Stimulated activated CD8-positive, alpha-beta memory T cell treated with anti-CD3 and anti-CD28 coated beads, Interleukin-7, amount 100 ng/mL, for 48 hours (primary cell): Measurements from ENCODE around the gene GALM.
"Not testable (repeated sequence)": the region's sequence is repeated elsewhere in the genome, so short reads cannot be mapped to it uniquely, and the experiment has no call there.

Experiments used
- DNase-seq, 2 donors: peaks; one replicate each; pipeline ENCODE4 v3.0.0-alpha.2; 2020; ENCODE audit warnings: low read depth in 1 of 2; ENCODE audit errors: extremely low read depth in 1 of 2

GALM gene

GRCh38 chr2:38708900-38709566, 43.1 kb downstream of the GALM start:
- no peak for DNase-seq

GRCh38 chr2:38709567-38710194, 43.8 kb downstream of the GALM start:
- DNase-seq: no peak

GRCh38 chr2:38711558-38711957, 45.6 kb downstream of the GALM start:
- DNase-seq: no peak

- DNase-seq: no peak
These were observed 46.5 kb downstream of the GALM start for GRCh38 chr2:38712413-38712812.

- no peak for DNase-seq
These were observed 47.0 kb downstream of the GALM start for GRCh38 chr2:38712871-38713270.

- no peak for DNase-seq
These were observed 47.4 kb downstream of the GALM start for GRCh38 chr2:38713338-38713737.

GRCh38 chr2:38714941-38715340, 49.0 kb downstream of the GALM start:
- DNase-seq: not testable (repeated sequence)

GRCh38 chr2:38716185-38716584, 50.3 kb downstream of the GALM start:
- DNase-seq: no peak

GRCh38 chr2:38718601-38719000, 52.7 kb downstream of the GALM start:
- no peak for DNase-seq

GRCh38 chr2:38719706-38720105, 53.8 kb downstream of the GALM start:
- no peak for DNase-seq

GRCh38 chr2:38720613-38721241, 54.8 kb downstream of the GALM start:
- no peak for DNase-seq

GRCh38 chr2:38722271-38723061, 56.6 kb downstream of the GALM start:
- peak; percentile 39 to 69 for DNase-seq

GRCh38 chr2:38723173-38723572, 57.3 kb downstream of the GALM start:
- peak in 1 of 2 donors; percentile 24 for DNase-seq

GRCh38 chr2:38727661-38728060, 61.7 kb downstream of the GALM start:
- DNase-seq: no peak

- no peak for DNase-seq
These were observed 62.8 kb downstream of the GALM start for GRCh38 chr2:38728694-38729093.

- no peak for DNase-seq
These were observed 65.2 kb downstream of the GALM start for GRCh38 chr2:38731090-38731489.

- DNase-seq: no peak
These were observed 65.8 kb downstream of the GALM start for GRCh38 chr2:38731684-38732221.

- DNase-seq: no peak
These were observed 67.5 kb downstream of the GALM start for GRCh38 chr2:38733300-38733971.

GRCh38 chr2:38734299-38735058, 68.6 kb downstream of the GALM start:
- DNase-seq: no peak

GRCh38 chr2:38735999-38736320, 70.0 kb downstream of the GALM start:
- no peak for DNase-seq
